ENCODE measurements around the gene TBC1D2B.

Gene TBC1D2B

GRCh38 chr15:78059110-78059839, 18.2 kb downstream of the TBC1D2B start:
- TF ChIP-seq, protein P1, sequence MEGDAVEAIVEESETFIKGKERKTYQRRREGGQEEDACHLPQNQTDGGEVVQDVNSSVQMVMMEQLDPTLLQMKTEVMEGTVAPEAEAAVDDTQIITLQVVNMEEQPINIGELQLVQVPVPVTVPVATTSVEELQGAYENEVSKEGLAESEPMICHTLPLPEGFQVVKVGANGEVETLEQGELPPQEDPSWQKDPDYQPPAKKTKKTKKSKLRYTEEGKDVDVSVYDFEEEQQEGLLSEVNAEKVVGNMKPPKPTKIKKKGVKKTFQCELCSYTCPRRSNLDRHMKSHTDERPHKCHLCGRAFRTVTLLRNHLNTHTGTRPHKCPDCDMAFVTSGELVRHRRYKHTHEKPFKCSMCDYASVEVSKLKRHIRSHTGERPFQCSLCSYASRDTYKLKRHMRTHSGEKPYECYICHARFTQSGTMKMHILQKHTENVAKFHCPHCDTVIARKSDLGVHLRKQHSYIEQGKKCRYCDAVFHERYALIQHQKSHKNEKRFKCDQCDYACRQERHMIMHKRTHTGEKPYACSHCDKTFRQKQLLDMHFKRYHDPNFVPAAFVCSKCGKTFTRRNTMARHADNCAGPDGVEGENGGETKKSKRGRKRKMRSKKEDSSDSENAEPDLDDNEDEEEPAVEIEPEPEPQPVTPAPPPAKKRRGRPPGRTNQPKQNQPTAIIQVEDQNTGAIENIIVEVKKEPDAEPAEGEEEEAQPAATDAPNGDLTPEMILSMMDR (IDR thresholded peaks at IDR 0.05; ENCODE audit: insufficient read depth, low read length, poor library complexity, severe bottlenecking): no peak
- Histone ChIP-seq H3K36me3 (ENCODE audit: control insufficient read depth, insufficient read depth, low read length) (no peaks in the 10 kb centered on the region), H3K4me3 (replicated peaks; ENCODE audit: low read depth, low read length) (no peak overlapping the region), H3K27me3 (replicated peaks; ENCODE audit: control insufficient read depth, insufficient read depth, low read length) (no peaks in the 10 kb centered on the region)
- no peak for DNase-seq (ENCODE audit: extremely low read depth, insufficient read length)

DNA sequence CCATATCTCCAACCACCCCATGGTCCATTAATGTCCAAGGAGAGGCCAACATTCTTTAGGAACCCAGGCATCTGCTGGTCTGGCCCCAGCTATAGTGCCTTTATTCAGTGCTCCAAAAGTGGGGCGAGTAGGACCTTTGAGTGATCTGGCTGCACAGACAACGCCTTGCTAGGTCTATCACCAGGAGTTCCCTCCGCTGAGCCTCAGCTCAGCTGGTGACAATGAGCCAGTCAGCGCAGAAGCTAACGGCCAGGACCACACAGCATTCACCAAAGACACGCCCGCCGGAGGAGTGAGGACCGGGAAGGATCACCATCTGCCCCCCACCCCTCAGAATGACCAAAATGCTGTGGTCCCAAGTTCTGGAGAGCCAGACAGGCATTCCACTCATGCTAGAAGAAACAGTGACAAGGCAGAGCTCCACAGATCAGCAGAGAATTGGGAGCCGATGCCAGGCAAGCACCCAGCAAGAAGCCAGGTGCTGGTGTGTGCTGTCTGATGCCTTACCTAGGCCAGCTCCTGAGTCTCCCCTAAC, 19.0 kb downstream of the TBC1D2B start:
- DNase-seq (ENCODE audit: extremely low read depth, insufficient read length): no peak
- TF ChIP-seq, protein P1 (IDR thresholded peaks at IDR 0.05; ENCODE audit: insufficient read depth, low read length, poor library complexity, severe bottlenecking): no peak
- no peaks in the 10 kb centered on the region for H3K36me3 ChIP-seq (ENCODE audit: control insufficient read depth, insufficient read depth, low read length)
- no peaks in the 10 kb centered on the region for H3K27me3 ChIP-seq (replicated peaks; ENCODE audit: control insufficient read depth, insufficient read depth, low read length)
- no peak overlapping the region for H3K4me3 ChIP-seq (replicated peaks; ENCODE audit: low read depth, low read length)

DNA sequence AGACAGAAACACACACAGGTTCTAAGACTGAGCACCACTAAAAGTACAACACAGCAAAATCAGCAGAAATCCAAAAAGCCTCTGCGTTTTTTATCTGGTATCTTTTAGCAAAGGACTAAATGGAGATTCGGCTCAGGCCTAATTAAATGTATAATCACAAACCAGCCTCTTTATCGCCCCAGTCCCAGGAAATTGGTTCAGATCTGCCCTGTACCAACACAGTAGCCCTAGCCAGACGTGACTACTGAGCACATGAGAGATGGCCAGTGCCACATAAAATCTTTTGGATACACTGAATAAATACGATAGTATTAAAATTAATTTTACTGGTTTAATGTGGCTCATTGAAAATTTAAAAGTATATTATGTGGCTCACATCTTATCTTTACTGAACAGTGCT, 19.7 kb downstream of the TBC1D2B start:
- H3K4me3 ChIP-seq (replicated peaks; ENCODE audit: low read depth, low read length): no peak overlapping the region
- no peak for DNase-seq (ENCODE audit: extremely low read depth, insufficient read length)
- TF ChIP-seq, protein P1 (IDR thresholded peaks at IDR 0.05; ENCODE audit: insufficient read depth, low read length, poor library complexity, severe bottlenecking): no peak
- no peaks in the 10 kb centered on the region for H3K27me3 ChIP-seq (replicated peaks; ENCODE audit: control insufficient read depth, insufficient read depth, low read length)
- H3K36me3 ChIP-seq (ENCODE audit: control insufficient read depth, insufficient read depth, low read length): no peaks in the 10 kb centered on the region; the same call in 1 of the 2 replicates

- no peak for DNase-seq (ENCODE audit: extremely low read depth, insufficient read length)
- TF ChIP-seq, protein P1 (IDR thresholded peaks at IDR 0.05; ENCODE audit: insufficient read depth, low read length, poor library complexity, severe bottlenecking): no peak
- no peak overlapping the region for H3K4me3 ChIP-seq (replicated peaks; ENCODE audit: low read depth, low read length)
These were observed 20.7 kb downstream of the TBC1D2B start for GRCh38 chr15:78056714-78057269.

DNA sequence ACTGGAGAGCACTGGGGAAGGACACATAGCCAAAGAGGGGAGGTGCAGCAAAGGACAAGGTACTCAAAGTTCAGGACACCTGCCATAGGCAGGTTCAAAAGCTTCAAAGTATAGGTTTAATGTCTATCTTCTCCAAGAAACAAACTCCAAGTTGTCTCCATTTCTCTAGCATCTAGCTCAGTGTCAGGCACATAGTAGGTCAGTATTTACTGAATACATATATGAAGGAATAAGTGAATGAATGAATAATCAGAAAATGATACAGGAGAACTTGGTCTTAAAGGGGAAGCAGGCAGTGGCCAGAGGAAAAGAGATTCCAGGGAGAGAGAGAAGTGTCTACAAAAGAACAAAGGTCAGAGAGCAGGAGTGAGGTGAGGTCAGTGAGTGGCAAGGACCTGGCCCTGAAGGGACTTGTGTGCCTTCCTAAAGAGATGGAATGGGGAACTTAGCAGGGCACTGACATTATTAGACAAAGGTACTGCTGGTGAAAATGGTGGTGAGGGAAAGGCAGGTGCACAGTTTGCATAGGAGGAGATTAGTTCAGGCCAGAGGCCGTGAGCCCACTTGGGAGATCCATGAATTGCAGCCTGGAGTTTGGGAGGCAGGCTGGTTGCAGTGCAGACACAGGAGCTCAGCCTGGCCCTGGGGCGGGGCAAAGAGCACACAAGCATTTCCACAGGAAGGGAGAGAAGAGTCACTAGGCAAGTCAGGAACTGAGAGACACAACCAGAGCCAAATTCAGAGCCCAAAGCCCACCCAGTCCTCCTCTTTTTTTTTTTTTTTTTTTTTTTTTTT, 21.4 kb downstream of the TBC1D2B start:
- DNase-seq (ENCODE audit: extremely low read depth, insufficient read length): no peak
- H3K4me3 ChIP-seq (replicated peaks; ENCODE audit: low read depth, low read length): no peak overlapping the region
- no peaks in the 10 kb centered on the region for H3K27me3 ChIP-seq (replicated peaks; ENCODE audit: control insufficient read depth, insufficient read depth, low read length)
- TF ChIP-seq, protein P1 (IDR thresholded peaks at IDR 0.05; ENCODE audit: insufficient read depth, low read length, poor library complexity, severe bottlenecking): no peak
- peaks cover 5% of the 10 kb centered on the region for H3K36me3 ChIP-seq (ENCODE audit: control insufficient read depth, insufficient read depth, low read length)

More at GRCh38 chr15:78056714-78057269, 20.7 kb downstream of the TBC1D2B start:
- peaks cover 5% of the 10 kb centered on the region for H3K36me3 ChIP-seq (ENCODE audit: control insufficient read depth, insufficient read depth, low read length)
- no peaks in the 10 kb centered on the region for H3K27me3 ChIP-seq (replicated peaks; ENCODE audit: control insufficient read depth, insufficient read depth, low read length)
